Prostate gland (tissue), 2 donors: ENCODE results near the gene RNU7-1.

ENCODE experiments used
- CTCF ChIP-seq, 4 experiments: fragments of 200-600 bp in 2 of 4; fragments of 450-650 bp in 2 of 4; sonication (generic) in 2 of 4; IDR thresholded peaks; 1 replicate in 3 of 4; 2 replicates in 1 of 4; pipeline ENCODE4 v1.5.1; 2016 to 2019; ENCODE audit warnings: antibody characterized with exemption in 4 of 4, mild to moderate bottlenecking in 2 of 4, moderate library complexity in 2 of 4
- POLR2A ChIP-seq: fragments of 450-650 bp; IDR thresholded peaks from one replicate; pipeline ENCODE4 v1.6.1; 2016; ENCODE audit warnings: antibody characterized with exemption, mild to moderate bottlenecking

GRCh38 chr12:6977653-6978052 lies 34.0 kb downstream of the RNU7-1 start:
- no peak for TF ChIP-seq CTCF (IDR thresholded peaks at IDR 0.05)
- no peak for TF ChIP-seq POLR2A
